22Rv1 (cell line): ENCODE data around the gene COL23A1.

Experiments used
- H3K27ac ChIP-seq: fragments of 450-650 bp; 2 replicates; pipeline ENCODE4 v1.5.1; 2017
- ZFX ChIP-seq: fragments of 450-650 bp; IDR thresholded peaks from 2 replicates; pipeline ENCODE4 v1.6.1; 2017; ENCODE audit warnings: antibody characterized with exemption, borderline replicate concordance
- TF ChIP-seq, protein P1 (sequence below): fragments of 450-650 bp; IDR thresholded peaks from 2 replicates; pipeline ENCODE4 v1.5.1; 2017; ENCODE audit warnings: mild to moderate bottlenecking

Gene COL23A1

DNA sequence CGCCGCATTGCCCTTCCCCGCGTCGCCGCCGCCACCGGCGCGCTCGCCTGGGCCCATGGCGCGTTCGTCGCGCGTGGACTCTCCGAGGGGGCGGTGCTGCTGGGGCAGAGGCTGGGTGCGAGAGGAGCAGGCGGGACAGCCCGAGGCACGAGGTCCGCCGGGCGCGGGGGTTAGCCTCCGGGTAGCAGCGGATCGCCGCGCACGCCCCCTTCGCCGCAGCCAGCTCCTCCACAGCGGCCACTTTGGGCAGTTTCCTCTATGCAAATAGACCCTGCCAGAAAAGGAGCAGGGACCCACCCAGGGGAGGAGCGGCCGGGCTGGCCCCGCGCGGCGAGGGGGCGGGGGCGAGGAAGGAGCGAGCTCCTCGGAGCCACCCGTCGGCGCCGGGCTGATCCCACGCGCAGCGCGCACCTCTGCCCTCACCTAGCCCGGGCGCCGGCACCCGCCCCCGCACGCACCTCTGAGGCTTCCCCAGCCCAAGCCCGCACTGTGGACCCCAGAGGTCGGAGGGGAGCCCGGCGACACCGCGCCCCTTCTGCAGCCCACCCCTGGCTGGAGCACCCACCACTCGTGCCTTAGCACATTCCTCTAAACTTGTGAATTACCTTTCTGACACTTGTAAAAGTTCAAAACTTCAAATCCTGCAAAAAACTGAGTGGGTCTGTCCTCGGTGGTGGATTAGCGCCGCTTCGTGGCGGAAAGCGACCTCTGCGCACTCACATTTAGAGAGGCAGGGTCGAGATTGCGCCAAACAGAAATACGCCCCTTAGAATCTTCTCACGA is at the start of gene COL23A1:
Gene COL23A1, minus strand, starts transcription at position 253 of the 783 bp plus-strand sequence.
- no peak for TF ChIP-seq ZFX
- TF ChIP-seq, protein P1, sequence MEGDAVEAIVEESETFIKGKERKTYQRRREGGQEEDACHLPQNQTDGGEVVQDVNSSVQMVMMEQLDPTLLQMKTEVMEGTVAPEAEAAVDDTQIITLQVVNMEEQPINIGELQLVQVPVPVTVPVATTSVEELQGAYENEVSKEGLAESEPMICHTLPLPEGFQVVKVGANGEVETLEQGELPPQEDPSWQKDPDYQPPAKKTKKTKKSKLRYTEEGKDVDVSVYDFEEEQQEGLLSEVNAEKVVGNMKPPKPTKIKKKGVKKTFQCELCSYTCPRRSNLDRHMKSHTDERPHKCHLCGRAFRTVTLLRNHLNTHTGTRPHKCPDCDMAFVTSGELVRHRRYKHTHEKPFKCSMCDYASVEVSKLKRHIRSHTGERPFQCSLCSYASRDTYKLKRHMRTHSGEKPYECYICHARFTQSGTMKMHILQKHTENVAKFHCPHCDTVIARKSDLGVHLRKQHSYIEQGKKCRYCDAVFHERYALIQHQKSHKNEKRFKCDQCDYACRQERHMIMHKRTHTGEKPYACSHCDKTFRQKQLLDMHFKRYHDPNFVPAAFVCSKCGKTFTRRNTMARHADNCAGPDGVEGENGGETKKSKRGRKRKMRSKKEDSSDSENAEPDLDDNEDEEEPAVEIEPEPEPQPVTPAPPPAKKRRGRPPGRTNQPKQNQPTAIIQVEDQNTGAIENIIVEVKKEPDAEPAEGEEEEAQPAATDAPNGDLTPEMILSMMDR: peak; percentile 86
- no peak within 1 kb of the TSS for H3K27ac ChIP-seq

DNA sequence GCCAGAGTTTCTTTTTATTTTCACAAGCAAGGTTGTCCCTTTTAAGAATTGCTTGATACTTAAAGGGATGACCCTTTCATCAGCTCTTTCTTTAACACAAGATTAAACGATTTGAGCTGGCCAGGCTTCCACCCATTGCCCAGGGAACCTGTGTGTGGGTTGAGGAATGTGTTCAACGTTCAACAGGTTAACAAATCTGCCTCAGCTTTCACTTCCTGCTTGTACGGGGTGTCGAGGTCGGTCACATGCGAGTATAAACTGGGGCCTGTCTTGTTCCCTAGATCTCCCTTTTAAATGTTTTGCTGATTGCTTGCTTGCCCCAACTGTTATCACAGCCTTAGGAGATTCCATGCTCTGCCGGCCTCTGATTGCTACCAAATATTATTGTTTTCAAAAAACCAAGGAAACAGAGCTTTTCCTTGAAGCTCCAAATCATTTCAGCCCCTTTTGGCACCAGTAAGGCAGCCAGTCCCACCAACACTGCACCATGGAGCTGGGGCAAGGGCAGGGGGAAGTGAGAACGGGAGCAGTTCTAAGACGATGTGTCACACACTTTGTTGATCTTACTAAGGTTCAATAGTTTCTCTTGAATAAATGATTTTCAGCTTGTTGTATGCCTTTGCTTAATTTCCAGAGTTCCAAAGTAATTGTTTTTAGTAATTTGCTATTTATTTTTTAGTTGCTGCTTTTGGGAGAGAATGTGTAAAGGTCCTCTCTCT is 47.3 kb upstream of the COL23A1 start:
- no peak overlapping the region for H3K27ac ChIP-seq
- TF ChIP-seq ZFX: no peak
- TF ChIP-seq, protein P1: no peak

- no peak overlapping the region for H3K27ac ChIP-seq
- TF ChIP-seq, protein P1: no peak
- TF ChIP-seq ZFX: no peak
Measured at GRCh38 chr5:178632285-178632684, 42.1 kb upstream of the COL23A1 start.

- TF ChIP-seq ZFX: no peak
- TF ChIP-seq, protein P1: no peak
- no peak overlapping the region for H3K27ac ChIP-seq
Measured at GRCh38 chr5:178630951-178631350, 40.8 kb upstream of the COL23A1 start.

DNA sequence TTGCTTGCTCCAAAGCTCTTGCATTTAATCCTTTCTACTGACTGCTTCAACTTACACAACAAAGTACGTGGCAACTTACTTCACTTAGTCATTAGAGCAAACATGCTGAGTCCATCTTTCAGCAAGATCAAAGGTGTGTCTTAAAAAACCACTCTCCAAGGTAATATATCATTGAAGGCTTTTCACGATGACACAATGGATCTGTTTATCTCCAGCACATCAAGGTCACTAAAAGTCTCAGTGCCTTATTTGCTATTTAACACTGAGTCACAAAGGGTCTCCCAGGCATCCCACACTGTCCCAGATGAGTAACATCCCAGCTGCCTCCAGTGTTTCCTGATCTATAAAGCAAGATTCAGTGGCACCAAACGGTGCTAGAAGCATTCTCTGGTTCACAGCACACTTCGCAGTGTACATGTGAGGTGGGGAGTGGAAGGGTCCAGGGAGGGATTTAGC is 40.3 kb upstream of the COL23A1 start:
- TF ChIP-seq, protein P1: no peak
- no peak for TF ChIP-seq ZFX
- H3K27ac ChIP-seq: no peak overlapping the region

DNA sequence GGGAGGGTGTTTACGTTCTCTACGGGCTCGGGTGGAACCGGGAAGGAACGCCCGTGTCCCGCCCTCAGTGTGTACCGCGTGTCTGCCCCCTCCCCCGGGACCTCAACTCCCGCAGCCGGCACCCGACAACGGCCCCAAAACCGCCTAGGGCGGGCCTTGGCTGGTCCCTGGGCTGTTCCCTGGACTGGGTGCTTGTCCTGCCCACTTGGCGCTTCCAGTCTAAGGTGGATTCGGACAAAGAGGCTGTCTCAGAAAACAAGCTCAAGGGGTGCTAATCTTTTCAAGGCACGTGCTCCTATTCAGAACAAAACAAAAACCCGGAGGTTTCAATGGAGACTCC is 37.0 kb upstream of the COL23A1 start:
- TF ChIP-seq, protein P1: no peak
- TF ChIP-seq ZFX: no peak
- no peak overlapping the region for H3K27ac ChIP-seq

DNA sequence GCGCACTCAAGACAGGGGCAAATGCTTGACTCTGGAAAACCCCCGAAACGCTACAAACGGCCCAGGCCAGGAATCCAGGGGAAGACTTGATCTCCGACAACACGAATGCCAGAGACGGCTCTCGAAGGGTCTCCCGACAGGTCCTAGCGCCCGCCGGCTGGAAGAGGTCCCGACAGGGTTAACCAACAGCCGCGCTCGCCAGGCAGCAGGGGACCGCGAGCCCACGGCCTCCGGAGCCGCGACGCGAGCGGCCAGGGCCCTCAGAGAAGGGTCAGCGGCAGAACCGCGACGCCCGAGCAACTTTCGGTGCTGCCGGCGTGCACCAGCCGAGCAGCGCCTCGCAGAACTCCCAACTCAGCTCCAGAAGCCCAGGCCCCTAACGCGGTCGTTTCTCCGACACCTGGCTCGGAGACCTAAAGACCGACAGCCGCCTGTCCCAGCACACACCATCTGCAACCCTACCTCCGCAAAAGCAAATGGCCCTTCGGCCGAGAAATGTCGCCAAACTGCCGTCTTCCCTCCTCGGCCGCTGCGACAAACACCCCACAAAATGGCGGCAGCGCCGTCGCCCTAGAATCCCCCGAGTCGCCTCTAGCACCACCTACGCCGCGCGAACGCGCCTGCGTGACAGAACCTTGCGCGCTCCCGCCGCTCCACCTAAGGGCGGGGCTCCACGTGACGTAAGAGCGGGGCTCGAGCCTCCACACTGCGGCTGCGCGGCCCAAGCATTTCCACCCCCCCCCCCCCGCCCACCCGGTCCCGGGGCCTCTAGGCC is 36.5 kb upstream of the COL23A1 start, which contains the start of gene CLK4:
Gene CLK4, minus strand, starts transcription at position 567 of the 775 bp plus-strand sequence. CDS start 3,634 bp downstream, outside the sequence.
- TF ChIP-seq ZFX: no peak
- TF ChIP-seq, protein P1: no peak
- H3K27ac ChIP-seq: peak within 1 kb of the TSS; percentile 64
